GM12878 (cell line): ENCODE measurements around the gene GDF15. TPM values are rescaled to one million over a fixed set of nuclear protein-coding genes. Genes with fewer than 3 reads are reported as not detected.

Source experiments
- ATAC-seq: fragments of 200-7000 bp; cut with Tn5 transposase; 3 replicates; pipeline ENCODE4 v1.9.1; 2020; ENCODE audit warnings: mild to moderate bottlenecking, moderate library complexity
- BruUV-seq: library from RNA; stranded (reverse); fragments of 400-500 nt; replicated peaks from 2 replicates; lab custom pipeline; 2021; lab: Mats Ljungman, UMichigan
- CTCF ChIA-PET: fragments of 300-600 bp; sonication (Branson Sonifier 250); formaldehyde crosslinking; extraction: SDS; loops from one replicate; lab custom pipeline; 2021; ENCODE audit warnings: inconsistent platforms; lab: Yijun Ruan, JAX
- POLR2A ChIA-PET: fragments of 350-600 bp; formaldehyde crosslinking; extraction: SDS; loops from one replicate; lab custom pipeline; 2021; ENCODE audit warnings: inconsistent platforms; lab: Charles Lee
- RAD21 ChIA-PET: fragments of 300-600 bp; sonication (Branson Sonifier 250); formaldehyde crosslinking; loops from one replicate; lab custom pipeline; 2023; ENCODE audit warnings: antibody characterized with exemption; ENCODE audit not compliant: unreplicated experiment; lab: Charles Lee
- SMC1A ChIA-PET: fragments of 300-600 bp; sonication (Branson Sonifier 250); formaldehyde crosslinking; loops from one replicate; lab custom pipeline; 2023; ENCODE audit not compliant: unreplicated experiment, uncharacterized antibody; lab: Charles Lee
- DNase-seq: peaks from one replicate; pipeline ENCODE4 v3.0.0-alpha.2; 2011; ENCODE audit warnings: low read depth, low spot score
- FAIRE-seq: peaks from 3 replicates; lab custom pipeline; 2011; peaks lifted over from hg19 to GRCh38; lab: Jason Lieb, UNC
- H2AFZ ChIP-seq: 2 replicates; pipeline ENCODE4 v1.6.0; 2011; ENCODE audit warnings: low read depth, low read length, control low read depth; ENCODE audit not compliant: control insufficient read depth
- H3K27ac ChIP-seq: 2 replicates; pipeline ENCODE4 v1.5.1; 2011; ENCODE audit warnings: control low read depth; ENCODE audit not compliant: control insufficient read depth, insufficient read depth
- H3K27me3 ChIP-seq, 2 experiments: replicated peaks in 1 of 2; 2 replicates each; pipeline versions ENCODE4 v1.6.0 to v1.6.1; 2011; ENCODE audit warnings: low read length in 1 of 2; ENCODE audit not compliant: control insufficient read depth in 2 of 2, insufficient read depth in 2 of 2
- H3K36me3 ChIP-seq, 2 experiments: 2 replicates each; pipeline ENCODE4 v1.5.1; 2011; ENCODE audit warnings: low read length in 1 of 2; ENCODE audit not compliant: control insufficient read depth in 2 of 2, insufficient read depth in 2 of 2
- H3K4me1 ChIP-seq: 2 replicates; pipeline ENCODE4 v1.6.1; 2011; ENCODE audit warnings: mild to moderate bottlenecking, low read length, moderate library complexity, mixed read lengths; ENCODE audit not compliant: control insufficient read depth, insufficient read depth
- H3K4me2 ChIP-seq: 2 replicates; pipeline ENCODE4 v1.6.0; 2011; ENCODE audit warnings: control low read depth; ENCODE audit not compliant: control insufficient read depth, insufficient read depth
- H3K4me3 ChIP-seq: fragments of 200-600 bp; sonication (generic); 2 replicates; pipeline ENCODE4 v1.5.1; 2016
- H3K79me2 ChIP-seq: 2 replicates; pipeline ENCODE4 v1.6.0; 2011; ENCODE audit warnings: low read length; ENCODE audit not compliant: control insufficient read depth, insufficient read depth
- H3K9ac ChIP-seq: 2 replicates; pipeline ENCODE4 v1.8.0; 2011; ENCODE audit warnings: low read length, control low read depth, mixed read lengths; ENCODE audit not compliant: control insufficient read depth, insufficient read depth
- H3K9me3 ChIP-seq: replicated peaks from 3 replicates; pipeline ENCODE4 v1.5.1; 2011; ENCODE audit warnings: mild to moderate bottlenecking, low read length; ENCODE audit not compliant: control insufficient read depth, insufficient read depth
- H4K20me1 ChIP-seq: 2 replicates; pipeline ENCODE4 v1.6.0; 2011; ENCODE audit not compliant: control insufficient read depth, insufficient read depth
- ASH2L ChIP-seq: fragments of 300-600, 200-600 bp; sonication (generic); IDR thresholded peaks from 2 replicates; pipeline ENCODE4 v1.6.1; 2017; ENCODE audit warnings: low read depth, mild to moderate bottlenecking, borderline replicate concordance
- BHLHE40 ChIP-seq, 2 experiments: fragments of 450-650 bp in 1 of 2; IDR thresholded peaks; 2 replicates each; pipeline ENCODE4 v1.6.1; 2011 to 2017; ENCODE audit warnings: low read depth in 2 of 2, borderline replicate concordance in 1 of 2, improper control_type of control experiment in 1 of 2, low read length in 1 of 2, mild to moderate bottlenecking in 1 of 2
- CHD4 ChIP-seq: fragments of 200-600 bp; sonication (generic); IDR thresholded peaks from 2 replicates; pipeline ENCODE4 v1.6.1; 2016; ENCODE audit warnings: mild to moderate bottlenecking
- EED ChIP-seq: sonication (generic); IDR thresholded peaks from 2 replicates; pipeline ENCODE4 v1.6.1; 2016; ENCODE audit warnings: antibody characterized with exemption, low read depth
- ELK1 ChIP-seq: IDR thresholded peaks from 2 replicates; pipeline ENCODE4 v1.6.1; 2012; ENCODE audit warnings: low read depth, low read length, improper control_type of control experiment
- EZH2 ChIP-seq: IDR thresholded peaks from 2 replicates; pipeline ENCODE4 v1.6.1; 2012; ENCODE audit warnings: low read depth, mild to moderate bottlenecking, control low read depth, inconsistent platforms, low read length, borderline replicate concordance; ENCODE audit not compliant: control insufficient read depth
- GABPA ChIP-seq: IDR thresholded peaks from 2 replicates; pipeline ENCODE4 v1.6.1; 2014; ENCODE audit warnings: antibody characterized with exemption, low read depth, mild to moderate bottlenecking, inconsistent platforms
- KAT2A ChIP-seq: conservative IDR thresholded peaks from 2 replicates; pipeline ENCODE4 v1.6.1; 2011; ENCODE audit warnings: low read depth, low read length; ENCODE audit not compliant: control insufficient read depth
- RCOR1 ChIP-seq: conservative IDR thresholded peaks from 2 replicates; pipeline ENCODE4 v1.6.1; 2012; ENCODE audit warnings: low read depth, low read length, improper control_type of control experiment
- REST ChIP-seq: IDR thresholded peaks from 2 replicates; pipeline ENCODE4 v1.6.1; 2012; ENCODE audit warnings: mild to moderate bottlenecking, low read depth, low read length
- RFX5 ChIP-seq: IDR thresholded peaks from 2 replicates; pipeline ENCODE4 v1.6.1; 2011; ENCODE audit warnings: low read depth, low read length, improper control_type of control experiment
- RUNX3 ChIP-seq: IDR thresholded peaks from 2 replicates; pipeline ENCODE4 v1.6.1; 2012; ENCODE audit warnings: low read length, inconsistent platforms
- SIX5 ChIP-seq: IDR thresholded peaks from 2 replicates; pipeline ENCODE4 v1.6.1; 2011; ENCODE audit warnings: mild to moderate bottlenecking, low read depth, low read length, moderate library complexity; ENCODE audit not compliant: severe bottlenecking
- SREBF2 ChIP-seq: IDR thresholded peaks from 2 replicates; pipeline ENCODE4 v1.6.1; 2012; ENCODE audit warnings: mild to moderate bottlenecking, low read length
- ZNF384 ChIP-seq: IDR thresholded peaks from 2 replicates; pipeline ENCODE4 v1.6.1; 2012; ENCODE audit warnings: low read depth, mild to moderate bottlenecking, low read length, improper control_type of control experiment, borderline replicate concordance
- ZSCAN29 ChIP-seq: fragments of 450-650 bp; IDR thresholded peaks from 2 replicates; pipeline ENCODE4 v1.6.1; 2017; ENCODE audit warnings: mild to moderate bottlenecking, moderate library complexity
- WGBS: methylation state at CpG from one replicate; pipeline ENCODE4 v1.1.6; 2016; ENCODE audit warnings: low lambda C conversion rate; ENCODE audit not compliant: insufficient replicate concordance, insufficient coverage; ENCODE audit errors: missing lambda C conversion rate; 5-methylcytosine and 5-hydroxymethylcytosine counted together
- in situ Hi-C: fragments of 300-500 bp; cut with MboI; formaldehyde crosslinking; loops from 9 replicates; pipeline ENCODE4 v1.14.3; 2018; ENCODE audit warnings: mixed read lengths
- intact Hi-C: fragments of 100-400 bp; cut with micrococcal nuclease; formaldehyde crosslinking; loops from one replicate; pipeline ENCODE4 v1.14.2; 2022; ENCODE audit not compliant: unreplicated experiment
- polyA plus RNA-seq, 11 experiments: library from polyadenylated mRNA; depleted of rRNA in 4 of 11; unstranded in 6 of 11; stranded (reverse) in 5 of 11; fragments of >200 nt; fragmentation: Nextera tagmentation in 4 of 11; fragmentation: Illumina TruSeq in 1 of 11; extraction: Ambion mirVana in 4 of 11; extraction: Trizol in 1 of 11; gene quantifications; 1 replicate in 1 of 11; 2 replicates in 10 of 11; pipeline versions ENCODE4 v1.2.1 to v1.2.3, GENCODE V29; 2011 to 2016; ENCODE audit warnings: inconsistent platforms in 2 of 11, missing spikeins in 2 of 11, low read depth in 1 of 11
- total RNA-seq, 4 experiments: library from RNA; depleted of rRNA in 3 of 4; stranded (reverse); fragments of >200 nt in 3 of 4; fragmentation: Illumina TruSeq in 1 of 4; extraction: Trizol in 1 of 4; gene quantifications; 2 replicates each; pipeline versions ENCODE4 v1.2.1 to v1.2.3, GENCODE V29; 2013 to 2021

GDF15 gene
- total and polyA plus RNA-seq, 10 of the 15 experiments (the other 5 are each of a cell fraction or from before 2014, with no cell fraction given) = 0.11 to 3.6 (median 1.6) TPM; not detected in 1

- Histone ChIP-seq H3K9ac (no peak overlapping the region), H3K4me2 (no peak overlapping the region), H3K4me3 (no peak overlapping the region), H3K27me3 (peaks cover 0 to 3% of the 10 kb centered on the region in 2 experiments; a peak in 3 of 4 replicates), H3K9me3 (no peaks in the 10 kb centered on the region; the same call in 2 of the 3 replicates), H3K4me1 (peaks cover 24% of the 10 kb centered on the region), H3K27ac (no peak overlapping the region), H2AFZ (no peak overlapping the region), H3K36me3 (no peaks in the 10 kb centered on the region), H4K20me1 (no peaks in the 10 kb centered on the region), H3K79me2 (no peaks in the 10 kb centered on the region)
- intact Hi-C loops (no loop called here), in situ Hi-C loops (no loop called here)
- WGBS = 82% methylated on average over 6 of the region's 9 CpGs
- POLR2A ChIA-PET = interaction anchor here (0.9 to 2.0 kb wide), 2 partner anchors 23 to 26 kb away, joined by 3 to 9 read pairs; no protein-coding TSS in a partner anchor
- SMC1A ChIA-PET = interaction anchor here (0.7 to 1.1 kb wide), 3 partner anchors 8 to 53 kb away, joined by 3 read pairs; no protein-coding TSS in a partner anchor
- RAD21 ChIA-PET = interaction anchor here (1.9 to 5.5 kb wide), 3 partner anchors 10 to 25 kb away, joined by 4 to 63 read pairs (median 9); no protein-coding TSS in a partner anchor
- FAIRE-seq = no peak
- DNase-seq = no peak
- ATAC-seq = no peak
- no TSS peak for BruUV-seq
- CTCF ChIA-PET = interaction anchor here (1.7 to 9.4 kb wide), 6 partner anchors 8 to 112 kb away, joined by 7 to 144 read pairs (median 47); partner anchors contain the start of gene LRRC25
- TF ChIP-seq KAT2A (no peak), SREBF2 (no peak), SIX5 (no peak), ZNF384 (no peak), CHD4 (no peak), ELK1 (no peak), GABPA (no peak), ASH2L (no peak), RUNX3 (no peak), BHLHE40 (IDR thresholded peaks at IDR 0.05; ENCODE audit: borderline replicate concordance in 1 of 2, low read depth in 2 of 2, low read length in 1 of 2) (no peak), RCOR1 (no peak), RFX5 (no peak), EED (no peak), REST (no peak), EZH2 (no peak), ZSCAN29 (no peak)
- TF ChIP-seq, all 136 proteins: peak for 0
Observed at GRCh38 chr19:18391509-18392075, 5.6 kb downstream of the GDF15 start.
